ENCODE measurements around the gene SCAND1.
A peak's percentile ranks its signal among the peaks of the same experiment; 100 is the strongest.
"Not testable (repeated sequence)": the region's sequence is repeated elsewhere in the genome, so short reads cannot be mapped to it uniquely, and the experiment has no call there.

Gene SCAND1

DNA sequence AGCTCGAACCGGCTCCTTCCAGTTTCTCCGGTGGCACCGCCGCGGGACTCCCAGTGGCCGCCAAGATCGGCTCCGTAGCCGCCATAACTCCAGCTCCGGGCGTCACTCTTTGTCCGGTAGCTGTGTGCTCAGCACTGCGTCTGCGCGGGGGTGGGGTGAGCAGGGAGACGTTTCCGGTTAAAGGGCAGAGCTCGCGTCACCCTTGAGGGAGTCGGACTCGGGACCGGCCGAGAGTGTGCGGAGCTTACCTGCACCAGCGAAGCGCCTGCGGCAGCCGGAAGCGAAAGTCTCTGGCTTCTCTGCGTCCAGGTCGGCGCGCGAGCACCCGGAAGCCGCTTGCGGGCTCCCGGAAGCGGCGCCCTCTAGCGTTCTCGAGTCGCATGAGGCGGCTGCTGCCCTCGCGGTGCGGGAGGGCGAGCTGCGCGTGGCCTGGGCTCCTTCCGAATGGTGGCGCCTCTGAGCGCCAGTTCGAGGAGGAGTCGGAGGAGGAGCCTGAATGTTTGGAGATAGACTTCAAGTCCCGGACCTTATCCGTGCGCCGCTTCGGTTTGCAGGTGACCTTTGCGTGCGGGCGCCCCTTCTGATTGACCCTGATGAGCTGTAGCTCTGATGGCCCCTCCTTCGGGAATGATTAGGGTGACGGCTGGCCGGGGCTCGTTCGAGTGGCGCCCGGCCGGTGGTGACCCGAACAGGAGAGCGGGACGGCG is at the start of gene SCAND1:
SCAND1 (minus strand) TSS at position 303 of the 707 bp plus-strand sequence; CDS start at position 85, 218 bp downstream.
- peak; percentile 96 for DNase-seq

DNA sequence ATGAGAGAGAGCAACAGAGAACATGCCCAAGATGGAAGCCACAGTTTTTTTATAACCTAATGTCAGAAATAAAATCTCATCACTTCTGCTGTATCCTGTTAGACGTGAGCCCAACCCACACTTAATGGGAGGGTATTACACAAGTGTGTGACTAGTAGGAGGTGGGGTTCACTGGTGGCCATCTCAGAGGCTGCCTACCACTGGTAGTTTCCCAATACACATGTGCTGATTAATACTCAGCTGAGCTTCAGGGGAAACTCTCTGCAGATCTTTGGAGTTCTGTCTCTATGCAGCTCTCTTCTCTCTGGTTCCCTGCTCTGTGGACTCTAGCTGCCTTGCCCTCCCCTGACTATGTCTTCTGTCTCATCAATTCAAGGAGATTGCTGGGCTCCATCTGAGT is 49.7 kb upstream of the SCAND1 start:
- DNase-seq = no peak

DNA sequence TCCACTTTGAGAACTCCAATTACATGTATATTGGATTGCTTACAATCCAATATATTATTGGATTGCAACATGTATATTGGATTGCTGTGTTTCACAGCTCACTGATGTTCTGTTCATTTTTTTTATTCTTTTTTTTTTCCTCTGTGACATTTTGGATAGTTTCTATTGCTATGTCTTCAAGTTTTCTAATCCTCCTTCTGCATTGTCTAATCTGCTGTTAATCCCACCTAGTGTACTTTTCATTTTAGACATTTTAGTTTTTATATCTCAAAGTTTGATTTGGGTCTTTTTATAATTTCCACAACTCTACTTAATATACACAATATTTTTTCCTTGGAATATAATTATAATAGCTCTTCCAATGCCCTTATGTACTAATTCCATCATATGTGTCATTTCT is 48.6 kb upstream of the SCAND1 start:
- no peak for DNase-seq

DNA sequence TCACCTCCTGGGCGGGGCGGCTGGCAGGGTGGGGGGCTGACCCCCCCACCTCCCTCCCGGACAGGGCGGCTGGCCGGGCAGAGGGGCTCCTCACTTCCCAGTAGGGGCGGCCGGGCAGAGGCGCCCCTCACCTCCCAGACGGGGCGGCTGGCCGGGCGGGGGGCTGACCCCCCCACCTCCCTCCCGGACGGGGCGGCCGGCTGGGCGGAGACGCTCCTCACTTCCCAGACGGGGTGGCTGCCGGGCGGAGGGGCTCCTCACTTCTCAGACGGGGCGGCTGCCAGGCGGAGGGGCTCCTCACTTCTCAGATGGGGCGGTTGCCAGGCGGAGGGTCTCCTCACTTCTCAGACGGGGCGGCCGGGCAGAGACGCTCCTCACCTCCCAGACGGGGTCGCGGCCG is 47.0 kb upstream of the SCAND1 start:
- not testable (repeated sequence) for DNase-seq

DNA sequence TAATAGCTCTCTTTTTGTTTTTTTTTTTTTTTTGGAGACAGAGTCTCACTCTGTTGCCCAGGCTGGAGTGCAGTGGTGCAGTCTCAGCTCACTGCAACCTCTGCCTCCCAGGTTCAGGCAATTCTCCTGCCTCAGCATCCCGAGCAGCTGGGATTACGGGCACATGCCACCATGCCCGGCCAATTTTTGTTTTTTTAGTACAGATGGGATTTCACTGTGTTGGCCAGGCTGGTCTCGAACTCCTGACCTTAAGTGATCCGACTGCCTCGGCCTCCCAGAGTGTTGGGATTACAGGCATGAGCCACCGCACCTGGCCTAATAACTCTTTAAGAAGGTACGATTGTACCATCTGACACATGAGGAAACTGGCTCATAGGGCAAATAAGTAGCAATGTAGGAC is 42.2 kb upstream of the SCAND1 start:
- DNase-seq = not testable (repeated sequence)

DNA sequence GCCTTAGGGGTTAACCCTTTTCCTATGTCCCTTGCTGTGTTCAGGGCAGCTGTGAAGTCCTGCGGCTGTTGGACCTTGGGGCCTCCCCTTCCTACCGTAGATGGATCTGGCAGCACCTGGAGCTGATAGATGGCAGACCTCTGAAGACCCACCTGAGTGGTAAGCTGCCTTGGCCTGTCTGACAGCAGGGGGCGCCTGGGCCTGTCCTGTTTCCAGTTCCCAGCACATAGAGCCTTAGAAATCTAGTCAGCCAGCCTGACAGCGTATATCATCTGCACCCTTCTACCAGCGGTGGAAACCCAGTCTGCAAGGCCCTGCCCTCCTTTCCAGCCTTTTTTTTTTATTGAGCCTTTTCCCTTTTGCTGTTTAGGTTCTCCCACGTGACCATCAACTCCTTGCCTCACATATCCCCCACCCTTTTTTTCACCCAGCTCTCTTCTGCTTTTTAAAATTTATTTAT is 40.7 kb upstream of the SCAND1 start:
- peak; percentile 83 for DNase-seq

DNA sequence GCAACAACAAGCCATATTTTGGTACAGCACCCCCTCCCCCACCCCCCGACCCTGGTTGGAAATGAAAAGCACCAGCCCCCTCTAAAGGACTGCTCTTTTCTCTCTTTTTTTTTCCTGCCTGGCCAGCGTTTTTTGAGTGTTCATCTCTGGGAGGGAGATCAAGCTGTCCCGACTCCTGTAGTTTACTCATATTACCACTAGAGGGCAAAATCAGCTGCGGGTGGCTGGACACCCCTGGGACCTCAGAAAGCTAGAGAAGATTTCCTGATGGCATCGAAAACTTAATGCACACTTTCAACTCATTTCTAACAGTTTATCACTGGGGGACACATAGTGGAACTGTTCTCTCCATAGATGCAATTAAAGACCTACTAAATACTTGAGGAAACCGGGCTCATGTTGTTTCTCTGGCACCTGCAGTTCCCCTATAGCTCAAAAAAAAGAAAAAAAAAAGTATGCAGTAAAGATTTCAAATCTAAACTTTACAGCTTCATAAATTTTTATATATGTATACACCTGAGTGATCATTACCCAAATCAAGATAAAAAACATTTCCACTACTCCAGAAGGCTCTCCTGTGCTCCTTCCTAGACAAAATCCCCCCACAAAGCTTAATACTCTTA is 38.5 kb upstream of the SCAND1 start:
- peak; percentile 23 for DNase-seq

DNA sequence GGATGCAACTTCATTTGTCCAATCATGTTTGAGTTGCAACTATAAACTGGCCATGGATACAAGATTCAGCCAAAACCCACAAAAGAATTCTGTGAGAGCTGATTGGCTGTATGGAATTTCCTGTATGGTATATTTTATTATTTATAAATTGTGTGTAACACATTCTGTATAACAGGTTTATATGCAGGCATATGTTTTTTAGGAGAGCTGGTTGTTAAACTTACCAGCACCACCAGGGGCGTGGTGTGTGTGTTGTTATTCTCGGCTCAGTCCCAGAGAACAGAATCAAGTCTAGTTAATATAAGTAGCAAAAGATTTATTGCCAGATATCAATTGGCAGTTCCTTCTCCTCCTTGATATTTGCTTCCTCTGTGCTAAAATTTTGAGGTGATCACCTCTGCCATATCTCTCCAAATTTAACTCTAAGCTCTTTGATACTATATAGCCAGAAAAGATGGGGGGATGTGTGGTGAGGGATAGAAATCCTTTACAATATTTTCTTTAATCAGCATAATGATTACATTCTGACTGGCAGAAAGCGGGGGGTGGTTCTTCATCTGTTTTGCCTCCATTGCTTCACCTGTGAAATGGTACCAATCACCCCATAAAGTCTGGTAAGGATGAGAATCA is 37.0 kb upstream of the SCAND1 start:
- no peak for DNase-seq

DNA sequence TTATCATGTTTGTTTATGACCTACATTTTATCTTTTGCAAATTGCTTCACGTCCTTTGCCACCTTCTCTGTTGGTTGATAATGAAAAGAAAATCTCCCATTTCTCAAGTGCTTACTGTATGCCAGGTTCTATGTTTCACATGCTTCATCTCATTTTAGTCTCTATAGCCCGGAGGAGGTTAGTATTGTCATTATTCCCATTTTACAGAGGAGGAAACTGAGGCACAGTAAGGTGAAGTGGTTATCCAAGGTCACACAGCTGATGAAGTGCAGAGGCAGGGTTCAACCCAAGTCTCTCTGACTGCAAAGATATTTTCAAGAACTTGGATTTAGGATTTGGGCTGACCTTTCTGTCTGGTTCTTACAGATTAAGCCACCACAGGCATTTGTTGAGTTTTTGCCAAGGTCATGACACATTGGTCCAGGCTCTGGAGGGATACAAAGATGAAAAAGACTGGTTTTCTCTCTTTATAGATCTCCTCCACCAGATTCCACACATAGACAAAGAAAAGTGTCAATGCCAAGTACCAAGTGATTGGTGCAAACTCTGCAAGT is 34.7 kb upstream of the SCAND1 start:
- DNase-seq = no peak

DNA sequence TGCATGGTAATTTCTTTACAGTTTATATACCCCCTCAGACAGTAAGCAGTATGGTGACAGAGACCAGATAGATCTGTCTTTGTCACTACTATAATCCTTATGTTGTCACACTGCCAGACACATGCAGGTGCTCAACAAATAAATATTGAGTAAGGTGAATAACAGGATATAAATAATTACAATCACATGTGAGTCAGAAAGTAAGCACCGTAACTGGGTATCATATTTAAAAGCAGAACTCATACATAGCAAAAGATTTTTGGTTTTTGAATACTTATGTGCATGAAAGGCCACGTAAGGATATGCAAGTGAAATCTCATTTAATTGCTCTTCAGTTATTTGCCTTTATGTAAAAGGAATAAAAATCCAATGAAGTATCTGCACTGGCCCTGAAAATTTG is 31.5 kb upstream of the SCAND1 start:
- no peak for DNase-seq

DNA sequence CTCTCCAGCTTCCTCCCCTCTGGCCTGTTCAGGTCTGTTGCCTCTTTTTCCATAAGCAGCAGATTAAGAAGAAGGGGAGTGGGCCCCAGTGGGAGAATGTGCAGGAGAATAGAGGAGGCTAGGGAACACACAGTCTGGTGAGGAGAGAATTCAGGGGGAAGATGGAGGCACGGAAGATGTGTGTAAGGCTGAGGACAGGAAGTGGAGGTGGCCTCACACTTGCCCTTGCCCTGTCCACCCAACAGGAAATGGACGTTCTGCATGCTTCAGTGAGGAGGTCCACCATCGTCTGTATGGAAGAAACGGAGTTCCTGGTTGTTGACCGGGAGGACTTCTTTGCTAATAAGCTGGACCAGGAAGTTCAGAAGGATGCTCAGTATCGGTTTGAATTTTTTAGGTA is 30.1 kb upstream of the SCAND1 start:
- no peak for DNase-seq

DNA sequence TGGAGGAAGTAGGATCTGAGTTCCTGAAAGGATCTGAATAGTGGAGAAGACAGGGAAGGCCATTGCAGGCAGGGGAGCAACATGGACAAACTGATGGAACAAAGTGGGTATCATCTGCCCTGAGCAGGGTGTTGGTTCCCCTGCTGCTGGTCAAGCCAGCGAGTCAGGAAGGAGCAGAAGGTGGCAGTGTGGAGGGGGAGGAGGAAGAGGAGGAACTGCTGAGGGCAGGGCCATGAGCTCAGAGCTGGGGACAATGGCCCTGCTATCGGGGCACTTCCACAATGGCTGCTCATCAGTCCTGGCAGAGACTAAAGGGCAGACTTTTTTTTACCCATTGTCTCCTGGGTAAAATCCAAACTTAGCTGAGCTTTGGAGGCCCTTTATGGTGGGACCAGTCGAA is 27.7 kb upstream of the SCAND1 start:
- no peak for DNase-seq

DNA sequence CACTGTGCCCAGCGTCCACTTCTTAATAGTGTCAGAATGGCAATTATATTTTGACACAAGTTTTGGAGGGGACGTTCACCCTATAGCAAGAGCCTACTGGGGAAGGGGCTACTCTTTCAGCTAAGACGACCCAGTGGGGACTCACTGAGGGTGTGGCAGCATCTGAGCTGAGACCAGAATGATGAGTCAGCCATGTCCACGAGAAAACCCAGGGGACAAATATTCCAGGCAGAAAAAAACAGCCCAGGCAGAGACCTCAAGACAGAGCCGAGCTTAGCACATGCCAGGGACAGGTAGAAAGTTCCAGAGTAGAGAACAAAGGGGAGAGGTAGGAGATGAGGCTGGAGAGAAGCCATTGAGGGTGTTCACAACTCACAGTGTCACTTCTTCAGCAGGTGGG is 25.2 kb upstream of the SCAND1 start:
- no peak for DNase-seq

DNA sequence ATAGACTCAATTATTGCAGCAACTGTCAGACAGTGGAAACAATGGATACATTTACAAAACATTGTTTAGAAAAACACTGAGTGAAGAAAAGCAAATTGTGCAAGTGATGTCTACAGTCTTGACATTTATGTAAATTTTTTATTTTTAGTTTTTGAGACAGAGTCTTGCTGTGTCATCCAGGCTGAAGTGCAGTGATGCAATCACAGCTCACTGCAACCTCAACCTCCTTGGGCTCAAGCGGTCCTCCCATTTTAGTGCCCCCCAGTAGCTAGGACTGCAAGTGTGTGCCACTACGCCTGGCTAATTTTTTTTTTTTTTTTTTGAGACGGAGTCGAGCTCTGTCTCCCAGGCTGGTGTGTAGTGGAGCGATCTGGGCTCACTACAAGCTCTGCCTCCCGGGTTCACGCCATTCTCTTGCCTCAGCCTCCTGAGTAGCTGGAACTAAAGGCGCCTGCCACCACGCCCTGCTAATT is 23.8 kb upstream of the SCAND1 start:
- DNase-seq = no peak

DNA sequence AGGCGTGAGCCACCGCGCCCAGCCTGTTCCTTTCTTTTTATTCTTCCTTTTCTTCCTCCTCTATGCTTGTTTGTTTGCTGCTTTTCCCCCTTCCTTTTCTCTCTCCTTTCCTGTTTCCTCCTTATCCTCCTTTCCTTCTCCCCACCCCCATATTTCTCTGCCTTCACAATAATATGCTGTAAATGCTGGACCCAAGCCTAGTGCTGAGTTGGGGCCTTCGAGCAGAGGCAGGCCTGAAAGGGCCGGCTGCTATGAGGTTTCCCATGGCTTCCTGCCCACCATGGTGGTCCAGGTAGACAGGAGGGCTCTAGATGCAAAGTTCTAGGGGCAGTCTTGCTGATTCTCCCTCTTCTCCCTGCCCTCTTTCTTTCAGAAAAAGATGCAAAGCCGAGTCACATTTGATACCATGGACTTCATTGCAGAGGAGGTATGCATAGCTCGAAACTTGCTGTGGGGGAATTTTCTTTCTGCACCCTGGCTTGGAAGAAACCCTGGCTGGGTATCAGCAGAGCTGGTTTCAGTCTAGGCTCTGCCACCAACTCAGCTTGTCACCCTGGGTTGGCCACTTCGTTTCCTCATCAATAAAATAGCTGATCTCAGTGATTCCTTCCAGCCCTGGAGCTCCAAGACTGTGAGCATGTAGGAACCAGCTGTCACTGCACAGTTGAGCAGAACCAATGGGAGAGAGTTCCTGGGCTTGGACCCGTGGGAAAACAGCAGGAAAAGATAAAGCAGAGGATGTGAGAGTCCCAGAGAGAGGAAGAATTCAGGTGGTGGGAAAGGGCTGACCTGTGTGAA is 21.5 kb upstream of the SCAND1 start:
- no peak for DNase-seq

DNA sequence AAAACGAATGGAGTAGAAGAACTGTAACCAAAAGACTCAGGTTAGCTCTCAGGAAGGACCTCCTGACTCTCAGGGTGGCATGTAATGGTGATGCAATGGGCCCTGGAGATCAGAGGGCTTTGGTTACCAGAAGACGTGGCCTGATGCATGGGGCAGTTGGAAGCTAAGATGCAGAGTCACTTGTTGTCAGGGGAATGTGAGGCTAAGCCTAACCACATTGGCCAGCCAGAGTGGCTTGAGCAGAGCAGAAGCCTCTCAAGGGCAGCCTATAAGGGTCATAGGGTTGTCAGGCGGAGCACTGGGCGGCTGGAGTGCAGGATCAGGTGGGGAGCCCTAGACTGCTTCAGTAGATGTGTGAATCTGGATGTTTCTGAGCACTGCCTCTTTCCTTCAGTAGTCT is 20.0 kb upstream of the SCAND1 start:
- DNase-seq = no peak

DNA sequence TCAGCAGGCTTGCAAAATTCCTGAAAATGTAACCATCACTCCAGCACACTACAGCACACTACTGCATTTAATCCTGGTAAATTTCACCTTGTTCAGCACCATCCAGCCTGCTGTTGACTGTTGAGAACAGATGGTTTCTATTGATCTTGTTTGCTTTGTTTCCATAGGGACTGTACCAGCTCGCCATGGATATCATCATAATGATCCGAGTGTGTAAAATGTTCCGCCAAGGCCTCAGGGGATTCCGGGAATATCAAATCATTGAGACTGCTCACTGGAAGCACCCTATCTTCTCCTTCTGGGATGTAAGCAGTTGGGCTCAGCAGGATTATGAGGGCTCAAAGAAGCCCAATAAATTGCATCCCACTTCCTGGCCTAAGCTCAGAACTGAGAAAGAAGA is 18.2 kb upstream of the SCAND1 start:
- no peak for DNase-seq

DNA sequence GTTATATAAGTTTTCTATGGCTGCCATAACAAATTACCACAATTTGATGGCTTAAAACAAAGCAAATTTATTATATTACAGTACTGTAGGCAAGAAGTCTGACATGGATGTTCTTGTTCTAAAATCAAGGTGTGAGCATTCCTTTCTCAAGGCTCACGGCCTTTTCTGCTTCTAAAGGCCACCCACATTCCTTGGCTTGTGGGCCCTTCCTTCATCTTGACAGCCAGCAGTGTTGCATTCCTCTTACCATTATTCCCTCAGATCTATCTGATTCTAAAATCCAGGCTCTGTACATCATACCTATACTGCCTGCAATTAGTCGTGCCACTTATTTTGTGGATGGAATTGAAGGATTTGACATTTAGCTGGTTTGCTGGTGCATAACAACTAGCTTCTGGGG is 17.7 kb upstream of the SCAND1 start:
- DNase-seq = no peak

DNA sequence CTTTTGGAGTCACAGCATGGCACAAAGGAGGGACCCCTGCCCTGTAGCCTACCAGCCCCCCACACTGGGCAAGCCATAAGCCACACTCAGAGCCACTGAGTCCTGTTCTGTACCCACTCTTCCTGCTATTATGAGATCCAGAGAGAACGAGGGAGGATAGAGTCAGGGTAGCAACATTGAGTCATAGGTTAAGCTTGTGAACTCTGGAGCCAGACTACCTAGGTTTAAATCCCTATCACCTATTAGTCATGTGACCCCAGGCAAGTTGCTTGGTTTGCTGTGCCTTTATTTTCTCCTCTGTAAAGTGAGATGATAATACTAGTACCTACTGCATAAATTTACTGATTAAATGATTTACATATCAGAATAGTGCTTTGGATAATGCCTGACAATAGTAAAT is 14.6 kb upstream of the SCAND1 start:
- DNase-seq = no peak

DNA sequence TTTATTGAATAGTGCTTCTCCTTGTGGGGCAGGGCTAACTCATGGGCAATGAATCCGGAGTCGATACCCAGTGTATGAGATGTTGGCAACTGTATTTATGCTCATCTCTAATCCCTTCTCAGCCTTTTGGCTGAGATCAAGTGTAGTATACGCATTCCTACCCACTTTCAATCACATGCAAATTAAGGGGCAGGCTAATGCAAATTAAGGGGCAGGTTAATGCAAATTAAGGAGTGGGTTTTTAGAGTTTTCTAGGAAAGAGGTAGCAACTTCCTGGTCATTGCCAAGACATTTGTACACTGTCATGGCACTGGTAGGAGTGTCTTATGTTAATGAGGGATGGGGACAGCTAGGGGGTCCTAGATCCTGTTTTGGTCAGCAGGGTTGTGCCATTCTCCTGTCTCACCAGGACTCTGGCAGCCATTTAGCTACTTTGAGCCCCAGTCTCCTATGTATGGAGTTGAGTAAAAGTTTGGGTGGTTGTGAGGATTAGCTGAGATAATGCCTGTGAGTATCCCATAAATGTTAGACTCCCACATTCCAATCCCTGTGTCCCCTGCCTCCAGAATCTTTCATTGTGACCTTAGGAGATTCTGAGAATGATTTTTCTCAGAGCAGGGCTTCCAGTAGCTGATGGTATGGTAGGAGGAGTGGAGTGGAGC is 13.8 kb upstream of the SCAND1 start, which contains the start of gene CNBD2:
CNBD2 (plus strand) TSS at position 612 of the 662 bp plus-strand sequence. CDS start 173 bp downstream, outside the sequence.
- no peak for DNase-seq

DNA sequence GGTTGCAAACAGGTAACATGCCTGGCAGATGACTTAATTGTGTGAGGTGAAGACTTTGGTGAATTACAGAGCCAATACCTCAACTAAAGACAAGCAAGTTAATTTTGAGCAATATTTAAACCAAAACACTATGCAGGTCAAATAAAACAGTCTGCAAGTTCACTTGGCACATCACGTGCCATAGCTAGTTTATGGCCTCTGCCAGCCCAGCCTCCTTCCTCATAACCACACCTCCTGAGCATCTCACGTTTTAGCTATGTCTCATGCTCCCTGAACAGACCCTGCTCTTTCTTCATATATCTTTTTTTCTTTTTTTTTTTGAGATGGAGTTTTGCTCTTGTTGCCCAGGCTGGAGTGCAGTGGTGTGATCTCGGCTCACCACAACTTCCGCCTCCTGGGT is 9.6 kb upstream of the SCAND1 start:
- no peak for DNase-seq

DNA sequence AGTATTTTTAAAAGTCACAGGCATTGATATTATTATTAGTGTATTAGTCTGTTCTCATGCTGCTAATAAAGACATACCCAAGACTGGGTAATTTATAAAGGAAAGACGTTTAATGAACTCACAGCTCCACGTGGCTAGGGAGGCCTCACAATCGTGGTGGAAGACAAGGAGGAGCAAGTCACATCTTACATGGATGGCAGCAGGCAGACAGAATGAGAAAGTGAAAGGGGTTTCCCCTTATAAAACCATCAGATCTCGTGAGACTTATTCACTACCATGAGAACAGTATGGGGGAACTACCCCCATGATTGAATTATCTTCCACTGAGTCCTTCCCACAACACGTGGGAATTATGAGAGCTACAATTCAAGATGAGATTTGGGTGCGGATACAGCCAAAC is 5.0 kb upstream of the SCAND1 start:
- not testable (repeated sequence) for DNase-seq

Data from activated T-cell treated with anti-CD3 and anti-CD28 coated beads, Interleukin-2, amount 50 U/mL, for 1 hour (primary cell).